CD1c-positive myeloid dendritic cell (primary cell): Measurements from ENCODE around the gene TEX36.
"Not testable (repeated sequence)": the region's sequence is repeated elsewhere in the genome, so short reads cannot be mapped to it uniquely, and the experiment has no call there.

ENCODE experiments used
- DNase-seq: peaks from one replicate; pipeline ENCODE4 v3.0.0-alpha.2; 2016; ENCODE audit errors: extremely low spot score

TEX36 gene

DNA sequence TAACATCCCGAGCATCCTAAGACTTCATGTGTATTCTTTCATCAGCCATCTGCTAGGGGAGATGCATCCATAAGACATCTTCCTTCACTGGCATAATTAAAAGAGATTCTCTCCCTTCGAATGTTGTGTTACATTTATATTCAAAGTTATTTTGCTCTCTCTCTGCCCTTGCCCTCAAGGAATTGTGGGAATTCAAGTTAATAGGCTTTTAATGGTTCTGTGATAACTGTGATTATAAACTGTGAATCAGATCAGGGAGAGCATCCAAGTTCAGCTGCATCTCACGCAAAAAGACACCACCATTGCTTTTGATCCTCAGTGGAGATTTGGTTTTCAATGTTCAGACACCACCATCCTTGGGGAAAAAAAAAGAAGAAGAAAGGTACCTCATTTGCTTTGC, 9.2 kb upstream of the TEX36 start:
- no peak for DNase-seq

DNA sequence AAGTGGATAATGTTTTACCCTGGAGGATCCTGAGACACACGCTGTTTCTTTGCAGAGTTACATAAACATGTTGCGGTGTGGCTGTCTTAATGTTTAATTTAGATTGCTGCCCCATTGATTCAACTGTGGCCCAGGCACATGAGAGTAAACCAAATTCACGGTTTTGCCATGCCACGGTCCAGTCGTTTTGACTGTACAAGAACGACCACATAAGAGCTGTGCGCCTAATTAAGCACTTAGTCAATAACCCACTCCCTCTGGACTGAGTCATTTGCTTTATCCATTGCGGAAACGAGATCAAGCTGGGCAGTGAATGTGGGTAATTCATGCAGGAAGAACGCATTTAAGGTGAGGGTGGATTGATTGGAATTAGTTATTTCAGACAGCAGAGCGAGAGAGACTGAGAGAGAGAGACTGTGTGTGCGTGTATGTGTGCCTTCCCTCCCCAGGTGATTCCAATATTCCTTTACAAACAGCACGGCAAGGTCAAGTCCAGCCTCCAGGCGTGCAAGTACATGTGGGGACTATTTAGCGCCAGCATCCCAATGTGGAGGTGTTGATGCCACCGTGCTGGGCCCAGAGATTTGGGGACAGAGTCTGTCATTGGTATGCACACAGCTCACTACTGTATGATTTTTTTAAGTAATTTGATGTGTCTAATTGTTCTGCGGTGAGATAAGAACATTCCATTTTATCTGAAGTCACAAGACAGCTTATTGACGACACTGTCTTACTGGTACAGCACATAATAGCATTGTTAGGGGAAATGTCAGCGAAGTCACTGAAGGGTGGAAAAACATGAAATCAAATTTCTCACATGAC, 8.4 kb upstream of the TEX36 start:
- DNase-seq = no peak

GRCh38 chr10:125689955-125690569, 7.1 kb upstream of the TEX36 start:
- DNase-seq = no peak

GRCh38 chr10:125687507-125688185, 4.7 kb upstream of the TEX36 start:
- DNase-seq = no peak

DNA sequence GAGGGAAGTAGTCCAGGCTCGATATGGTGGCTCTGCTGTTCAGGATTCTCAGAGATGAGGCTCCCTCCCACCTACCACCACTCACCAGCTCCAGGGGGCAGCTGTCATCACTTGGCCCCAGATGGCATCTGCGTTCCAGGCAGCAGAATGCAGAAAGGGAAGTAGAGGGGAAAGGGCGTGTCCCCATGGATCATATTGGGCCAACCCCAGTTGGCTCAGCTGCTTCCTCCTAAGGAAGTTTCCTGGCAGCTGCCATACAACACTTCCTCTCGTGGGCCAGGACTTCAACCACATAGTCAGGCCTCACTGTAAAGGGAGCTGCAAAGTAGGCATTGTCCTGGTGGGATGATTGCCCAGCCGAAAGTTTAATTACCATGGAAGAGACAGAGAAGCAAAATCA, 1.6 kb upstream of the TEX36 start:
- no peak for DNase-seq

DNA sequence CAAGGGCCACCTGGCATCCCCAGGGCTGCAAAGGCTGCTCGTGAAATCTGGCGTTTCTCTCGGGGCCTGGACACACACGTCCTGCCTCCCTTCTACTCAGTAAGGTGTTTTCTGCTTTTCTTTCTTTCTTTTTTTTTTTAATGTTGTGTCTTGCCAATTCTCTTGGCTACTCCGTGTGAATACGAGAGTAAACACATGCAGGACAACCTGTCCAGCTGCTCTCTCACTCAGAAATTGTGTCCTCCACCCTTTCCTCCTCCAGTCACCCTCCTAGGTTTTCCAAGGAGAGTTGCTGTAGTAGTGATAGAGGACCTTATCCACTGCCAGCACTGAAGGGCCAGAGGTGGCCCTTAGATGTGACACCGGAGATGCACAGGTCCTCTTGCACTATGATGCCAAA, 858 bp upstream of the TEX36 start:
- no peak for DNase-seq

- no peak for DNase-seq
Observed at GRCh38 chr10:125679436-125679835, 3.5 kb downstream of the TEX36 start.

GRCh38 chr10:125672884-125673283, 10.1 kb downstream of the TEX36 start:
- no peak for DNase-seq

DNA sequence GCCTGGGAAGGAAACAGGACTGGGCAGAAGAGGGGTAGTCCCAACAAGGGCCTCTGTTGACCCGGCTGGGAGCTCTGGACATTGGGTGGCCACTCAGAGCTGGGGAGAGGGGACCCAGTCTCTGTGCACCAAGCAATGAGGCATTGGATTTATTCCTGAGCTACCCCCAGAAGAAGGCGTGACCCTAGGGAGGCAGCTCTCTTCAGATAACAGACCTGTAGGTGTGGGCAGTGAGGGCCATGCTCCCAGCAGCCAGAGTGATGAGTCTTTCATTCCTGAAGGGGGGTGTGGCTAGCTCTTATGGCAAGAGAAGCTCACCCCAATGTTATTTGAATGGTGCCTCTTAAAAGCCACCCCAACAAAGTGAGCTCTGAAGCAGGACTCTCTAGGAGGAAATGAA, 20.4 kb downstream of the TEX36 start:
- no peak for DNase-seq

- no peak for DNase-seq
Observed at GRCh38 chr10:125661941-125662515, 20.9 kb downstream of the TEX36 start.

DNA sequence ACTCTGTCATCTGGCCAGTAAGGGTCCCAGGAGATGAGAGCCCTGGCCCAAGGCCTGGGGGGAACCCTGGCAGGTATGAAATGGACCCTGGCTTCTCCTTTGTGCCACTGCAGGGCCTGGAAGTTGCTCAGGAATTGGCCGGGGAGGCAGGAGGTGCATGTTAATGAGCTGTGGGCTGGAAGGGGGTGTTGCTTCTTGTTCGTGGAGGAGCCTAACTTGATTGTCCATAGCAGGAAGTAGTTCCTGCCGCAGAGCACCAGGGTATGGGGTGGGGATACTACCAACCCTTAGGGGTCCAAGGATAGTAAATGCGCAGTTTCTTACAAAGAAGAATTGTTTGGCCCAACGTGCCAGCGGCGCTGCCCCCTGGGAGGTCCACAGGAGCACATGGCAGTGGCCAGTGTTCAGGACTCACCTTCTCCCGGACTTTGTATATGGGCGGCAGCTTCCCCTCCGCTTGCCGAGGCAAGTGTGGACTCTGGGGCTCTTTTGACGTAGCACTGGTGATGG, 21.5 kb downstream of the TEX36 start:
- no peak for DNase-seq

GRCh38 chr10:125659071-125659470, 23.9 kb downstream of the TEX36 start:
- no peak for DNase-seq

GRCh38 chr10:125656523-125656922, 26.4 kb downstream of the TEX36 start:
- no peak for DNase-seq

GRCh38 chr10:125653113-125653512, 29.9 kb downstream of the TEX36 start:
- DNase-seq = not testable (repeated sequence)

DNA sequence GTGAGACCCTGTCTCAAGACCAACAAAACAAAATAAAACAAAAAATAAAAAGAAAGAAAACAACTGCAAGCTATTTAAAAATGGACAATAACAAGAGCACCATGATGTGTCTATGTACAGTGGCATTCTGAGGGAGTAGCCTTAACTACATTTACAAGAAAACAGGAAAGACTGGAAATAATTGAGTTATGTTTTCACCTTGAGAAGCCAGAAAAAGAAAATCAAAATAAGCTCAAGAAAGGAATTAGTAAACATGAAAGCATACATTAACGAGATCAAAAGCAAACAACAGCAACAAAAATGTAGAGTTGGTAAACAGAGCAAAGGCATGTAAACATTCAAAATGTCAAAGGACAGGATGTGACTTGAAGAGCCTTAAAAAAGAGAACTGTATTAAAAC, 36.7 kb downstream of the TEX36 start:
- no peak for DNase-seq

- no peak for DNase-seq
Observed at GRCh38 chr10:125641398-125641797, 41.6 kb downstream of the TEX36 start.

- DNase-seq = no peak
Observed at GRCh38 chr10:125640653-125641052, 42.3 kb downstream of the TEX36 start.

DNA sequence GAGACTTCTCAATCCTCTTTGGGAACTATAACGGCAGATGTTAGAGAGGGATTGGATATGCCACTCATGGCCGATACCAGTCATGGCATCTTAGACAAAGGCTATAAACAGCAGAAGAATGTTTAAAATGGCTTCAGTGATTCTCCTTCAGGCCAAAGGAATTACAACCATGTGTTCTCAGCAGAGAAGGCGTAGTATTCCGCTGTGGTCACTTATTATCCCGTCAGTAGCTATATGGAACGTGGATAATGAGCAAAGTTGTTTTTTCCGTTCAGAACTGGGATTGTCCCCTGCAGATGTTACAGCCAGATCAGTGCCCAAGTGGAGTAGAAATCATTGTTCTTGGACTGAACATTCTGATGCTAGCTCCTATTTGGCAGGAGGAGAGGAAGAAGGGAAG, 43.1 kb downstream of the TEX36 start:
- no peak for DNase-seq

DNA sequence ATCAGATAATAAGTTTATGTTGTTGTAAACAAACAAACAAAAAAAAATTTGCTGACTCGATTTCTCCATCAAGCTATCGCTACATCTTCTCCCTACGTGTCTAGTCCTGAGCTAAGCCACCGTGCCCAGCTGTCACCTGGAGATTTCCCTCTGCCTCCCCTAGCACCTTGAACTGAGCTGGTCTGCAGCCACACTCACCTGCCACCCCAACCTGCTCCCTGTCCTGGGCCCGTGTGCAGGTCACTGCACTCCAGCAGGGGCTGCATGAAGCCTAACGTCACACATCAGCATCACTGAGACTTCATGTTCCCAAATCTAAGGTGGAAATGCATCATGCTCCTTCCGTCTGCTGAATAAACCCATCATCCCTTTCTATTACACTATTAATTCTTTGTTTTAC, 44.4 kb downstream of the TEX36 start:
- DNase-seq = no peak

DNA sequence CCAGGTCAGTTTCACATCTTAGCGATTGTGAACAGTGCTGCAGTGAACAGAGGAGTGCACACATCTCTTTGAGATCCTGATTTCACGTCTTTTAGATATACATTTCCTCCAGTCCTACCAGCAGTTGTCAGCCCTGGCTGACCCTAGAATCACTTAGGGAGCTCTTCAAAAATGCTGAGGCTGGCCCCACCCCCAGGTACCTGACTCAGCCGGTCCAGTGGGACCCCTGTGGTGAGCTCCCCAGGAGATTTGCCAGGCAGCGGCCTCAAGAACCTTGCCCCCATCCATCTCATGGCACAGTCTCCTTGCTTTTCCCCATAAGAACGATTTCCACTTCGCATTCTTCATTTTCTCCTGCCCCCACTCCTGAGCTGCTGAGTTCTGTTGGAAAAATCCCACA, 45.5 kb downstream of the TEX36 start:
- DNase-seq = no peak

- no peak for DNase-seq
Observed at GRCh38 chr10:125634606-125635005, 48.4 kb downstream of the TEX36 start.

GRCh38 chr10:125633517-125633999, 49.4 kb downstream of the TEX36 start:
- no peak for DNase-seq
